PC-3 (cell line): ENCODE results near the gene ACER2. TPM values are rescaled to one million over a fixed set of nuclear protein-coding genes. Genes with fewer than 3 reads are reported as not detected.
A peak's percentile ranks its signal among the peaks of the same experiment; 100 is the strongest.

ENCODE experiments used
- ATAC-seq: fragments of 200-7000 bp; cut with Tn5 transposase; 2 replicates; pipeline ENCODE4 v1.9.1; 2020; ENCODE audit warnings: mild to moderate bottlenecking, moderate library complexity
- BruUV-seq: library from RNA; stranded (reverse); fragments of 400-500 nt; replicated peaks from 2 replicates; lab custom pipeline; 2021; lab: Mats Ljungman, UMichigan
- CTCF ChIA-PET: fragments of 300-600 bp; sonication (Branson Sonifier 250); formaldehyde crosslinking; loops from one replicate; lab custom pipeline; 2022; ENCODE audit warnings: antibody characterized with exemption; lab: Charles Lee
- POLR2A ChIA-PET: fragments of 300-600 bp; sonication (Branson Sonifier 250); formaldehyde crosslinking; loops from one replicate; lab custom pipeline; 2022; ENCODE audit warnings: antibody characterized with exemption; ENCODE audit not compliant: unreplicated experiment; lab: Charles Lee
- DNase-seq: peaks from one replicate; pipeline ENCODE4 v3.0.0-alpha.2; 2015
- H2AFZ ChIP-seq: fragments of 300-600 bp; sonication (generic); 2 replicates; pipeline ENCODE4 v1.6.0; 2016; ENCODE audit warnings: antibody characterized with exemption, low read length
- H3F3A ChIP-seq: fragments of 300-600 bp; sonication (generic); one replicate; pipeline ENCODE4 v1.6.0; 2017; ENCODE audit warnings: antibody characterized with exemption, low read length, control low read depth, mild to moderate bottlenecking; ENCODE audit not compliant: unreplicated experiment
- H3K27ac ChIP-seq: fragments of 300-600 bp; sonication (generic); 2 replicates; pipeline ENCODE4 v1.5.1; 2016; ENCODE audit warnings: mild to moderate bottlenecking, low read length
- H3K27me3 ChIP-seq: fragments of 300-600 bp; sonication (generic); 2 replicates; pipeline ENCODE4 v1.6.1; 2016; ENCODE audit warnings: low read length, mixed read lengths
- H3K36me3 ChIP-seq: fragments of 300-600 bp; sonication (generic); 2 replicates; pipeline ENCODE4 v1.6.1; 2016; ENCODE audit warnings: low read depth, mixed run types, low read length, mixed read lengths
- H3K4me1 ChIP-seq: fragments of 300-600 bp; sonication (generic); 2 replicates; pipeline ENCODE4 v1.5.1; 2016; ENCODE audit warnings: low read length; ENCODE audit not compliant: insufficient read depth
- H3K4me2 ChIP-seq: fragments of 300-600 bp; sonication (generic); 2 replicates; pipeline ENCODE4 v1.6.0; 2016; ENCODE audit warnings: low read length
- H3K4me3 ChIP-seq: fragments of 300-600 bp; sonication (generic); 2 replicates; pipeline ENCODE4 v1.5.1; 2016; ENCODE audit warnings: mild to moderate bottlenecking, low read length, mixed read lengths
- H3K79me2 ChIP-seq: fragments of 300-600 bp; sonication (generic); 2 replicates; pipeline ENCODE4 v1.6.1; 2017; ENCODE audit warnings: low read length, mixed read lengths
- H3K9ac ChIP-seq: fragments of 300-600 bp; sonication (generic); 2 replicates; pipeline ENCODE4 v1.6.0; 2016; ENCODE audit warnings: mild to moderate bottlenecking, low read length
- H3K9me2 ChIP-seq: fragments of 300-600 bp; sonication (generic); replicated peaks from 2 replicates; pipeline ENCODE4 v1.6.1; 2016; ENCODE audit warnings: mixed run types, low read length, mixed read lengths
- H3K9me3 ChIP-seq: fragments of 300-600 bp; sonication (generic); 2 replicates; pipeline ENCODE4 v1.6.1; 2016; ENCODE audit warnings: low read length, mixed read lengths
- H4K20me1 ChIP-seq: fragments of 300-600 bp; sonication (generic); 2 replicates; pipeline ENCODE4 v1.6.1; 2016; ENCODE audit warnings: low read length, mixed read lengths
- EZH2 ChIP-seq: fragments of 300-600 bp; sonication (generic); IDR thresholded peaks from one replicate; pipeline ENCODE4 v1.6.1; 2017; ENCODE audit warnings: antibody characterized with exemption, mild to moderate bottlenecking, low read length; ENCODE audit not compliant: unreplicated experiment
- EZH2phosphoT487 ChIP-seq: fragments of 300-600 bp; sonication (generic); IDR thresholded peaks from 2 replicates; pipeline ENCODE4 v1.6.1; 2018; ENCODE audit warnings: mild to moderate bottlenecking, antibody characterized with exemption, low read length, borderline replicate concordance
- intact Hi-C: fragments of 100-400 bp; cut with micrococcal nuclease; formaldehyde crosslinking; loops from 2 replicates; pipeline ENCODE4 v1.9.0; 2023
- total RNA-seq: library from RNA; depleted of rRNA; stranded (reverse); fragments of >200 nt; gene quantifications from 2 replicates; pipeline ENCODE4 v1.2.3, GENCODE V29; 2014
- TF ChIP-seq, protein P1 (sequence below): fragments of 300-600 bp; sonication (generic); conservative IDR thresholded peaks from 2 replicates; pipeline ENCODE4 v1.5.1; 2017; ENCODE audit warnings: antibody characterized with exemption, low read depth, mild to moderate bottlenecking, low read length

The ACER2 gene
- total RNA-seq, 1 experiment from 2014 or later: 2.4 TPM

DNA sequence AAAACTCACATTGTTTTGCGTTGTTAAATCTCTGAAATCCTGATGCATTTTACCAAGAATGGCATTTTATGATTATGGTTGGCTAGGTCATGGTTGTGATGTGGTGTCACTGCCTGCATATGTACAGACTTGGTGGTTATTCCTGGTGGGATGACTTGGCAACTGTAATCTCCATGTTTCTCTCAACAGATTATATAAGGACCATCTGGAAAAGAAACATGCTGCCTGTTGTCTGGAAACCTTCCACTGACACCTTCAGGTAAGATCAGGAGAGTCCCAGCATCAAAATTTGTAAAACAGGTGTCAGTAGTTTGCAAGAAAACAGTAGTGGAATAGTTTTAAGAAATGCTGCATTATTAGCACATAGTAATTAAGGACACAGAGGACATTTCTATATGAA is 3.0 kb upstream of the ACER2 start:
- H3K4me2 ChIP-seq: 0 out of 2 replicates have a peak overlapping the region, but pooled peaks have one; percentile 75
- H3F3A ChIP-seq: no peaks in the 10 kb centered on the region
- H3K27me3 ChIP-seq: no peaks in the 10 kb centered on the region
- H3K9me2 ChIP-seq: no peaks in the 10 kb centered on the region
- no TSS peak for BruUV-seq
- peaks cover 36% of the 10 kb centered on the region for H3K4me1 ChIP-seq
- TF ChIP-seq EZH2phosphoT487 (no peak), EZH2 (no peak)
- TF ChIP-seq, protein P1, sequence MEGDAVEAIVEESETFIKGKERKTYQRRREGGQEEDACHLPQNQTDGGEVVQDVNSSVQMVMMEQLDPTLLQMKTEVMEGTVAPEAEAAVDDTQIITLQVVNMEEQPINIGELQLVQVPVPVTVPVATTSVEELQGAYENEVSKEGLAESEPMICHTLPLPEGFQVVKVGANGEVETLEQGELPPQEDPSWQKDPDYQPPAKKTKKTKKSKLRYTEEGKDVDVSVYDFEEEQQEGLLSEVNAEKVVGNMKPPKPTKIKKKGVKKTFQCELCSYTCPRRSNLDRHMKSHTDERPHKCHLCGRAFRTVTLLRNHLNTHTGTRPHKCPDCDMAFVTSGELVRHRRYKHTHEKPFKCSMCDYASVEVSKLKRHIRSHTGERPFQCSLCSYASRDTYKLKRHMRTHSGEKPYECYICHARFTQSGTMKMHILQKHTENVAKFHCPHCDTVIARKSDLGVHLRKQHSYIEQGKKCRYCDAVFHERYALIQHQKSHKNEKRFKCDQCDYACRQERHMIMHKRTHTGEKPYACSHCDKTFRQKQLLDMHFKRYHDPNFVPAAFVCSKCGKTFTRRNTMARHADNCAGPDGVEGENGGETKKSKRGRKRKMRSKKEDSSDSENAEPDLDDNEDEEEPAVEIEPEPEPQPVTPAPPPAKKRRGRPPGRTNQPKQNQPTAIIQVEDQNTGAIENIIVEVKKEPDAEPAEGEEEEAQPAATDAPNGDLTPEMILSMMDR: no peak
- peaks cover 6% of the 10 kb centered on the region; the same call in 1 of the 2 replicates for H3K79me2 ChIP-seq
- H4K20me1 ChIP-seq: no peaks in the 10 kb centered on the region
- H3K9me3 ChIP-seq: no peaks in the 10 kb centered on the region
- no peak overlapping the region for H2AFZ ChIP-seq
- no peak overlapping the region for H3K9ac ChIP-seq
- intact Hi-C loops: loop anchor here (5.0 kb wide), 1 partner anchor 33 kb away; no protein-coding TSS in a partner anchor
- CTCF ChIA-PET: no interaction called here
- POLR2A ChIA-PET: no interaction called here
- no peak for DNase-seq
- no peaks in the 10 kb centered on the region for H3K36me3 ChIP-seq
- peak overlapping the region; percentile 90 for H3K27ac ChIP-seq
- no peak overlapping the region for H3K4me3 ChIP-seq
- ATAC-seq: no peak

DNA sequence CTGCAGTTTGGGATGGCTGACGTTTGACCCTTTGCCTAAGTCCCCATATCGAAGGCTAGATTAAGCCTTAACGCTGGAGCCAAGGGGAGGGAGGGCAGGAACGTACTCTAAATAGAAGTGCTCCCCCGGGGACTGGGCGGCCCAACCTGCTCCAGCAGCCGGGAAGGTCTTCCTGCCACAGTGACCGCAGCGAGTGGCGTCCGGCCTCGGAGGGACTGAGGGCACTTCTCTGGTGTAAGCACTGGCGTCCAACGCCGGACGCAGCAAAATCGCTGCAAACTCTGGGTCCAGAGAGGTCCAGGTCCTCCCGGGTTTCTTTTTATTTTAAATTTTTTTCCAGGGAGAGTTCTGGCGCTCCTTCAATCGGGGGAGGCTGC is 505 bp upstream of the ACER2 start:
- TSS peak; percentile 81 for BruUV-seq
- Histone ChIP-seq H3K36me3 (no peaks in the 10 kb centered on the region), H3K9me3 (no peaks in the 10 kb centered on the region), H2AFZ (peak overlapping the region; percentile 79), H4K20me1 (no peaks in the 10 kb centered on the region), H3K27me3 (no peaks in the 10 kb centered on the region), H3K4me3 (peak overlapping the region; percentile 92), H3K4me2 (peak overlapping the region; percentile 99), H3K9ac (peak overlapping the region; percentile 44; the same call in 1 of the 2 replicates), H3K79me2 (peaks cover 6% of the 10 kb centered on the region; the same call in 1 of the 2 replicates), H3F3A (no peaks in the 10 kb centered on the region), H3K9me2 (no peaks in the 10 kb centered on the region), H3K27ac (peak overlapping the region; percentile 14), H3K4me1 (peaks cover 36% of the 10 kb centered on the region)
- POLR2A ChIA-PET: interaction anchor here (0.6 kb wide), 1 partner anchor 175 kb away, joined by 3 read pairs; no protein-coding TSS in a partner anchor
- ATAC-seq (peak; percentile 33), DNase-seq (no peak)
- CTCF ChIA-PET: no interaction called here
- intact Hi-C loops: loop anchor here (1.0 to 5.0 kb wide), 3 partner anchors 28 to 48 kb away; partner anchors contain the start of gene RPS6
- TF ChIP-seq, protein P1: no peak
- TF ChIP-seq EZH2phosphoT487 (no peak), EZH2 (no peak)
